Panc1 (cell line): ENCODE results near the gene HES6. TPM values are rescaled to one million over a fixed set of nuclear protein-coding genes. Genes with fewer than 3 reads are reported as not detected.

Experiments used
- total RNA-seq: library from RNA; stranded (reverse); gene quantifications from one replicate; pipeline ENCODE4 v1.2.1, GENCODE V29; 2021; ENCODE audit not compliant: unreplicated experiment

The HES6 gene
- total RNA-seq, 1 experiment from 2014 or later, result 42.0 TPM

Other genes starting within 250 kb of the HES6 start
- gene SCLY, start 179.0 kb downstream of the HES6 start, total RNA-seq, result 31.4 TPM
- 0.85 TPM for gene ESPNL, start 139.7 kb downstream of the HES6 start, total RNA-seq
- 0.26 TPM for gene KLHL30, start 101.4 kb downstream of the HES6 start, total RNA-seq
- gene ERFE, start 81.1 kb downstream of the HES6 start, total RNA-seq, result 10.3 TPM
- gene ILKAP, start 36.3 kb downstream of the HES6 start, total RNA-seq, result 49.9 TPM
- gene PER2, start 48.6 kb upstream of the HES6 start, total RNA-seq, result 9.9 TPM
- 23.4 TPM for gene TRAF3IP1, start 80.5 kb upstream of the HES6 start, total RNA-seq
- gene ASB1, start 186.9 kb upstream of the HES6 start, total RNA-seq, result 57.3 TPM